ENCODE results near the gene EFNA3. TPM values are rescaled to one million over a fixed set of nuclear protein-coding genes. Genes with fewer than 3 reads are reported as not detected.

Gene EFNA3
- total RNA-seq, 4 donors from 2014 or later = 20.0 to 25.8 (median 21.1) TPM

GRCh38 chr1:155104605-155105534 lies 26.2 kb downstream of the EFNA3 start:
- H3K27ac ChIP-seq = no peak overlapping the region
- 81 to 94% methylated on average over 7 of the region's 7 CpGs for WGBS, 2 donors
- H3K27me3 ChIP-seq = no peaks in the 10 kb centered on the region
- intact Hi-C loops (cut with DNase I) = no loop called here
- no peaks in the 10 kb centered on the region for H3K4me1 ChIP-seq
- no peaks in the 10 kb centered on the region for H3K9me3 ChIP-seq
- H3K4me3 ChIP-seq = no peak overlapping the region
- H3K36me3 ChIP-seq = no peaks in the 10 kb centered on the region
- DNase-seq = no peak
- TF ChIP-seq POLR2A (IDR thresholded peaks at IDR 0.05) = no peak
- no peak for TF ChIP-seq CTCF (IDR thresholded peaks at IDR 0.05)

- Histone ChIP-seq H3K4me1 (no peaks in the 10 kb centered on the region), H3K9me3 (no peaks in the 10 kb centered on the region), H3K36me3 (no peaks in the 10 kb centered on the region), H3K4me3 (no peak overlapping the region), H3K27me3 (no peaks in the 10 kb centered on the region), H3K27ac (no peak overlapping the region)
- intact Hi-C loops (cut with DNase I) = no loop called here
- DNase-seq = no peak
- 66 to 68% methylated on average over 7 of the region's 7 CpGs for WGBS, 2 donors
- TF ChIP-seq CTCF (IDR thresholded peaks at IDR 0.05) (no peak), POLR2A (IDR thresholded peaks at IDR 0.05) (no peak)
These were observed 27.0 kb downstream of the EFNA3 start for GRCh38 chr1:155105604-155106011.

GRCh38 chr1:155106862-155107261 lies 28.2 kb downstream of the EFNA3 start:
- Histone ChIP-seq H3K4me1 (no peaks in the 10 kb centered on the region), H3K4me3 (no peak overlapping the region), H3K9me3 (no peaks in the 10 kb centered on the region), H3K36me3 (no peaks in the 10 kb centered on the region), H3K27me3 (no peaks in the 10 kb centered on the region), H3K27ac (no peak overlapping the region)
- TF ChIP-seq CTCF (IDR thresholded peaks at IDR 0.05) (no peak), POLR2A (IDR thresholded peaks at IDR 0.05) (no peak)
- intact Hi-C loops (cut with DNase I) = no loop called here
- 66 to 74% methylated on average over 6 of the region's 6 CpGs for WGBS, 2 donors
- DNase-seq = no peak

GRCh38 chr1:155107309-155108264 lies 28.9 kb downstream of the EFNA3 start:
- Histone ChIP-seq H3K36me3 (no peaks in the 10 kb centered on the region), H3K27ac (no peak overlapping the region), H3K27me3 (no peaks in the 10 kb centered on the region), H3K4me3 (no peak overlapping the region), H3K4me1 (no peaks in the 10 kb centered on the region), H3K9me3 (no peaks in the 10 kb centered on the region)
- TF ChIP-seq CTCF (IDR thresholded peaks at IDR 0.05) = no peak
- intact Hi-C loops (cut with DNase I) = no loop called here
- DNase-seq = no peak
- 67 to 70% methylated on average over 7 to 10 of the region's 12 CpGs for WGBS, 2 donors

GRCh38 chr1:155108296-155108695 lies 29.7 kb downstream of the EFNA3 start:
- H3K27me3 ChIP-seq = no peaks in the 10 kb centered on the region
- H3K4me1 ChIP-seq = no peaks in the 10 kb centered on the region
- TF ChIP-seq CTCF (IDR thresholded peaks at IDR 0.05) = no peak
- no peak for TF ChIP-seq POLR2A (IDR thresholded peaks at IDR 0.05)
- no peak for DNase-seq
- intact Hi-C loops (cut with DNase I) = no loop called here
- no peaks in the 10 kb centered on the region for H3K36me3 ChIP-seq
- no peak overlapping the region for H3K27ac ChIP-seq
- H3K9me3 ChIP-seq = no peaks in the 10 kb centered on the region
- H3K4me3 ChIP-seq = no peak overlapping the region
- 70 to 79% methylated on average over 5 of the region's 5 CpGs for WGBS, 2 donors
